GM18951 (cell line): ENCODE data around the gene SGIP1.

ENCODE experiments used
- POLR2A ChIP-seq: IDR thresholded peaks from 4 replicates; pipeline ENCODE4 v1.6.1; 2011; ENCODE audit warnings: mild to moderate bottlenecking; ENCODE audit not compliant: insufficient read length, insufficient read depth; ENCODE audit errors: extremely low read depth
- in situ Hi-C: fragments of 300-500 bp; cut with MboI; formaldehyde crosslinking; loops from one replicate; pipeline ENCODE4 v1.12.0; 2022; ENCODE audit warnings: low sequenced_read_pairs, mixed read lengths, inconsistent platforms; ENCODE audit not compliant: unreplicated experiment

The SGIP1 gene

DNA sequence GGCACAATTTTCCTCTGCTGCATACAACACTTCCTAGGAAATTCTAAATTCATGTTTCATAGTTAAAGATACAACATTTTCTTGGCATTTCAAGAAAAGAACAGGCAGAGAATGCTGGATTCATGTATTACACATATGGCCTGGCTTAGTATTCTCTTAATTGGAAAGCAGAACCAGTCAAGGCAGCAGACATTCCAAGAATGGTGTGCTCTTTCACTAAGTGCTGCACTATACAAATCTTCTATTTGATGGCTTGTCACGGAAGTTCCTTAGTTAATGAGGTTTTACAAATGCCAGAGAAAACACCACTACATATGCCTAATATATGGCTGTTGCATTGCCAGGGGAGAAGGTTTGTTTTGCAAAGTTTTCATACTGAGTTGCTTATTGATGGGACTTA is 137.5 kb downstream of the SGIP1 start:
- in situ Hi-C loops: no loop called here
- no peak for TF ChIP-seq POLR2A

DNA sequence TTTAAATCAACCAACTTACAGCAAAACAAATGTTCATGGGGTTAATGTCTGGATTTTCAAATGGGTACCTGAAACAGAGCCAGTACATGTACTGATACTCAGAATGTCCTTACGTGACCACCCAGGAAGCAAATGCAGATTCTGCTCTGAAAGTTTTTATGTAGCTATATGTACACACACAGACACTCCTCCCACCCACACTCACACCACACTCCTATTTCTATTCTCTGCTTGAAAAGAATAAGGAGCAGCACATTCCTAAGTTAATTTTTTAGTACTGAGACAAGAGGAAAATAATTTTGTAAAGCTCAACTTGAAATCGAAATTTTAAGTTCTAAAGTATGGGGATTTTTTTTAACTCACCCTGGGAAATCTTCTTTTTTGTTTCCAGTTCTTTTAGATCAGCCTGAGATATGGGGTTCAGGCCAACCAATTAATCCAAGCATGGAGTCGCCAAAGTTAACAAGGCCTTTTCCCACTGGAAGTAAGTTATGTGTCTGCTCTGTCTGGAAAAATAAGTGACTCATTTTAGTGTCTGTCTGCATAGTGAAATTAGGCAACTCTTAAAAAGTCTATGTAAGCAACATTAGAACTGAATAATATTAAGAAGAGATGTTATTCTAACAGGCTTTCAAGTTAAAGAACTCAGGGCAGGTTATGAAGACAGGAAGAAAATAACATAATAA is 142.8 kb downstream of the SGIP1 start:
- in situ Hi-C loops: no loop called here
- no peak for TF ChIP-seq POLR2A

DNA sequence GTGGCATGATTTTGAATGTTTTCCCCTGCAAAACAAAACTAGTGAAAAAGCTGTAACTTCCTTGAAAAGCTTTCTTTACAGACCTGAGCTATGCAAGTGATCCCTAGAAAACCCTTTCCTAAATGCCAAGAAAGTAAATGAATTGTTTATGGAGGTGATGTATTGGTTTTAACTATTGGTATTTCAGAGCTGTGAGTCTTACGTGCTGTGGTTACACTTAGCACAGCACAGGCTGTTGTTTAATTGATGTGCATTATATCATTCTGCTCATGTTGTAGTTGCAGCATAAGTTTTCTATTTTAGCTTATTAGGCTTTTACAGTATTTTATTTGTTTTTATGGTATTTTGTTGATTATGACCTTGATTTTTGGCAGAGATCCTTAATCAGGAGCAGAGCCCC is 144.2 kb downstream of the SGIP1 start:
- in situ Hi-C loops: no loop called here

DNA sequence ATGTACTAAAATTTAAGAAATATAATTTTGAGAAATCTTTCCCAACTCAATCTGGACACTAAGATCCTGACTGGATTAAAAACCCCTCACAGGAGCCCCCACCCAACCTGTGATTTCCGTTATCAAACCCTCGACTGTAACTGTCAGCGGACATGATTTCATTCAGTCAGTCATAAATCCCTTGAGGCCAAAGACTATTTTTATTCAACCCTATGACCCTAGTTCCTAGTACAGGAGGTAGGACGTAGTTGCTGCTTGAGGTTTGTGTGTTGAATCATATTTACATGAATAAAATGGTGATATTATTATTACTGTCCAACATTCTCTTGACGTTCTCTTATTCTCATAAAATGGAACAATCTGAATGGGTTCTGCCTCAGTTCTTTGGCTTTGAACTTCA is 145.2 kb downstream of the SGIP1 start:
- no peak for TF ChIP-seq POLR2A
- in situ Hi-C loops: no loop called here

More for the DNA sequence above, 144.2 kb downstream of the SGIP1 start:
- TF ChIP-seq POLR2A: no peak

DNA sequence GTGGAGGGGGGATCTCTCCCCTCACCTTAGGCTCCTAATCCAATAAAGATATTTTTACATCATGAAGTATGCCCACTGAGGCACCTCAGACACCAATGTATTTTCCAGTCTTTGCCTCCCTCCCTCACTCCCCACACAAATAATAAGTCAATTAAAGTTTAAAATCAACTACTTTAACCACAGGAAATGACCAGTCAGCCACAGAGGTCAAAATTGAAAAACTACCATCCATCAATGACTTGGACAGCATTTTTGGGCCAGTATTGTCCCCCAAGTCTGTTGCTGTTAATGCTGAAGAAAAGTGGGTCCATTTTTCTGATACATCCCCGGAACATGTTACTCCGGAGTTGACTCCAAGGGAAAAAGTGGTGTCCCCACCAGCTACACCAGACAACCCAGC is 147.7 kb downstream of the SGIP1 start:
- in situ Hi-C loops: no loop called here
- no peak for TF ChIP-seq POLR2A

DNA sequence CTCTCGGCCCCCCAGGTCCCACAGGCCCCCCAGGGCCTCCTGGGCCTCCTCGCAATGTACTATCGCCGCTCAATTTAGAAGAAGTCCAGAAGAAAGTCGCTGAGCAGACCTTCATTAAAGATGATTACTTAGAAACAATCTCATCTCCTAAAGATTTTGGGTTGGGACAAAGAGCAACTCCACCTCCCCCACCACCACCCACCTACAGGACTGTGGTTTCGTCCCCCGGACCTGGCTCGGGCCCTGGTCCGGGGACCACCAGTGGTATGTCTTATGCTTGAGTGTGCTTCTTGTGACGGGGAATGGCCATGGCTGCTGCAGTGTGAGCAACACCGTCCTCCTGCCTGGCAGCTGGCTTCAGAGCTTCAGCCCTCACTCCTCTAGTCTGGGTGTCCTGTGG is 148.2 kb downstream of the SGIP1 start:
- in situ Hi-C loops: no loop called here
- no peak for TF ChIP-seq POLR2A

DNA sequence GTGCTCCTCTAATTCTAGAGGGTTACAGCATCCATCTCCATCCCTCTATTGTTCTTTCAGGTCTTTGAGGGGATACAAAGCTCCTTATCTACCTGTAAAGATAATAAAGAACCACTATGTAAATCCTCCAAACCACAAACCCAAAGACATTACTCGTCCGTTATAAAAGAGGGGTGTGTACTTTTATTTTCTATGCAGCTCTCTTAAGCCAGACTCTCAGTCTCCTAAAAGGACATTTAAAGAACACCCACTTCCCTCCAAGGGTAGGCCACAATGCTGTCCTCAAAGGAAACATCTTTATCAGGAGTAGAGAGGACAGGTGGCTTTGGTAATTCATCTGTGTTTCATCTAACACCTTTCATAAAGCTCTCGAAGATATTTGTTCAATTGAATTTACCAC is 150.4 kb downstream of the SGIP1 start:
- in situ Hi-C loops: no loop called here
- TF ChIP-seq POLR2A: no peak

DNA sequence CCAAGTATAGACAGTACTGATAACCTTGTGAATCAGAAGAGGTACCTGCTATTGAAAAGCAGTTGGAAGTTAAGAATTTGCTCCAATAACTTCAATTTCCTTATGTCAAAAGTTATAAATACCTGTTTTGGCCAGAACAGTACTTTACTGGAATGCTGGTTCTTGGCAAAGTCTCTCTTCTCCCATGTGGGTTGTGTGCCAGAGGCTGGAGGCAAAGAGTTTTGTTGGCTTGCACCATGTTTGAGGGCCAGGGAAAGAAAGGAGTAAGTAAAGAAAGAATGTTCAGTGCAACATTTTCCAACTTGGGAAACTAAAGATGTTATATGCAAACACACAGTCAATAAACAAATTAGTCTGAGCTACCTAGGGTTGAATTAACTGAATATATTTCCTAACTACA is 151.3 kb downstream of the SGIP1 start:
- TF ChIP-seq POLR2A: no peak
- in situ Hi-C loops: no loop called here

DNA sequence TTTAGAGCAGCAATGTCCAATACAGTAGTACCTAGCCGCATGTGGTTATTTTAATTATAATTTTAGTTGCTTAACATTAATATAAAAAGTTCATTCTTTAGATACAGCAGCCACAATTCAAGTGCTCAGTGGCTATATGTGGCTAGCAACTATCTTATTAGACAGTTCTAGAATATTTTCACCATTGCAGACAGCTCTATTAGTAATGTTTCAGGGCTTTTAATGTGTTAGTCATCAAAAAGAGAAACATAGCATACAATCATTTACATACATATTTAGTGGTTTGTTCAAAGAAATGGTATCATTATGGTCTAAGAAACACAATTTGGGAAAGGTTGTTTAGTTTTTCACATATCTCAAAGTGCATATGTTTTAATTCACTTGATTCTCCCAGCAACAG is 151.7 kb downstream of the SGIP1 start:
- in situ Hi-C loops: no loop called here
- TF ChIP-seq POLR2A: no peak

DNA sequence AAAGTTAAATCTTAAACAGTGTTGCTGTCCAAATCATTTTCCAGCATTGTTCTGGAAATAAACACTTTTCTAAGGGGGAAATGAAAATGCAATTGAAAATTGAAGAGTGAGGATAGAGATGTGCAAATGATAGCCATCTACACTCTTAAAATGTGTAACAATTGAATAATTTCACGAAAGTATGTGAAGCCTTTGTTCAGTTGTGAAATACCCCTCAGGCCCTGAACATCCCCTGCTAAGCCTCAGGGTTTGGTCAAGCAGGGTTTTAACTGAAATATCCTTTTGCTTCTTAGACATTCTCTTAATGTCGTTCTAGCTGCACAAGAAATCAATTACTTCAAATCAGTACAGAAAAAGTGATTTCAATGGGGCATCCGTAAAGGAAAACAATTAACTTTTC is 152.5 kb downstream of the SGIP1 start:
- in situ Hi-C loops: no loop called here
- TF ChIP-seq POLR2A: no peak

DNA sequence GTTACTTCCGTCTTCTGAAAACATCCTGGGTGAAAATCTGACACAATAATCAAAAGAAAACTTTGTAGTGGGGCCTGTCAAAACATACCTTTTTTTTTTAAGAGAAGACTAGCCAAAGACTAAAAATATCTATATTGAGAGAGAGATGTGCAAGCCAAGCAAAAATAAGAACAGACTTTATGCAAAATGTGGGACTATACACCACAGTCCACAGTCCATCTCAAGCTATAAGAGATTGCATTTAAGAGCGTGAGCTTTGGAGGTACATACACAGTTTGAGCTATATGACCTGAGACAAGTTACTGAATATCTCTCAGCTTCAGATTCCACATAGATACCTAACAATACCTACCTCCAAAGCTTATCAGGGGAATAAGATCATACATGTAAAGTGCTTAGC is 153.4 kb downstream of the SGIP1 start:
- no peak for TF ChIP-seq POLR2A
- in situ Hi-C loops: no loop called here

DNA sequence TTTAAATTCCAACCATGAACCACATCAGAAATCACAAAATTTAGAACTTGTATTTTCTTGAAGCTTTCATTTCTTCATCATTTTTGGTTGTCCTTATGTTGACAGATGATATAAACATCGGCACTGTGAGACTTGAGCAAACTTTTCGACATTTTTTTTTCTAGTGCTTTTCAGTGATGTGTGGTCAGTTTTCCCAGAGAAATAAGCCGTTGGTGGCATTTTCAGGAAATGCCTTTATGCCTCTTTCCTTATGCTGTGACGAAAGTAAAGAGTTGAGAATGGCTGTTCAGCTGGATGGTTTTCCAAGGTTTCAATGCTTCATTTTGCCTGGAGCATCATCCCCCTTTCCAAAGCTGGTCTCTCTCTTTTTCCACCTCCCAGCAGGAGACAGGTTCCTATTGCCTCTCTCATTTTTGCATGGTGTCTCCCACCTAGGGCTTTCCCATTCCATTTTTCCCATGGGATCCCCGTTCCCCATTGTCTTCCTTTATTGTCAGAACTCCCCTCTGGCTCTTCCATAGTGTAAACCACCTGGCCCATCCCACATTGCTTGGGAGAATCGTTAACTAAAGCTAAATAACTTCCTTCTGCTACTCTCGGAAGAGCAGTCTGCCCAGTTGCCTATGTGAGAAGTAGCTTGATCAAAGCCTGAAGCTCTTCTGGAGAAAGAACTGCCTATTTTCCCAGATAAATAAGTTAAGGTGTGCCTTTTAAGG is 156.9 kb downstream of the SGIP1 start:
- no peak for TF ChIP-seq POLR2A
- in situ Hi-C loops: no loop called here

DNA sequence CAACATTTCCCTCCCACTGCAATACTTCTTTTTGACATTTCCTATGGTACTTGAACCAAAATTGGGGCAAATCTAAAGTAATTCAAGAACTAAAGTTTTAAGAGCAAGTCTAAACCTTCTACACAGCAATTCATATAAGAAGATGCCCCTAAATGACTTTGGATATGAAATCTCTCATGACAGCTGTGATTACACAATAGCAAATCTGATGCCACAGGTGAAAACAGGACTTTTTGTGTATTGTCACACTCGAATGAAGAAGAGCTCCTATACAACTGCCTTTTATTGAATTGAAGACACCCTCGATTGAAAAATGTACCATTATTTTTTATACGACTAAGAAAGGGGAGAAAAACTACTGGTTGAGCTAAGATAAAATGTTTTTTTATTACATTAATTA is 158.7 kb downstream of the SGIP1 start:
- in situ Hi-C loops: no loop called here

DNA sequence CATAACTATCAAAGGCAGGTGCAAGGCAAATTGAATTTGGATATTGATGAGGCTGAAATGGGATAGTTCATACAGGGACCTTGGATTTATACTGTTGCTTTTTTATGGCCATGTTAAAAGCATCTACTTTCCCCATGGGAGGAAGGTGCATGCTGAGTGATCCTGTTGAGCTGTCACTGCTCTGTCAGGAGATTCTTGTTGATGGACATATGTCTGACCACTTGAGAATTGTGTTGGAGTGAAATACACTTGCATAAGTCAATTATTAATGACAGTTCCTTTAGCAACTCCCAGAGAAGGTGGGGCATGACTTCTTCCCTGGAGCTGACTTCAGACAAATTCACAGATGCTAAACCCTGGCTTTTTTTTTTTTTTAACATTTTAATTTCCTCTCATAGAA is 159.9 kb downstream of the SGIP1 start:
- in situ Hi-C loops: no loop called here
- no peak for TF ChIP-seq POLR2A

More for the DNA sequence above, 158.7 kb downstream of the SGIP1 start:
- TF ChIP-seq POLR2A: no peak
